Lower lobe of right lung (tissue), 2 donors: ENCODE measurements around the gene SLC4A4. TPM values are rescaled to one million over a fixed set of nuclear protein-coding genes. Genes with fewer than 3 reads are reported as not detected.

Source experiments
- ATAC-seq, 2 donors: fragments of 200-7000 bp; cut with Tn5 transposase; one replicate each; pipeline ENCODE4 v1.9.1; 2020 to 2022; ENCODE audit warnings: mild to moderate bottlenecking in 2 of 2, moderate library complexity in 2 of 2
- DNase-seq: peaks from one replicate; pipeline ENCODE4 v3.0.0-alpha.2; 2020
- H3K27ac ChIP-seq: fragments of 200-600 bp; one replicate; pipeline ENCODE4 v1.8.0; 2022
- H3K27me3 ChIP-seq: fragments of 200-600 bp; one replicate; pipeline ENCODE4 v1.8.0; 2022; ENCODE audit warnings: low read depth
- H3K36me3 ChIP-seq: fragments of 200-600 bp; one replicate; pipeline ENCODE4 v1.8.0; 2022; ENCODE audit warnings: mild to moderate bottlenecking
- H3K4me1 ChIP-seq: fragments of 200-600 bp; one replicate; pipeline ENCODE4 v1.8.0; 2022
- H3K4me3 ChIP-seq: fragments of 200-600 bp; one replicate; pipeline ENCODE4 v1.8.0; 2022; ENCODE audit warnings: mild to moderate bottlenecking
- H3K9me3 ChIP-seq: fragments of 200-600 bp; one replicate; pipeline ENCODE4 v1.8.0; 2022
- CTCF ChIP-seq: fragments of 200-600 bp; IDR thresholded peaks from one replicate; pipeline ENCODE4 v1.8.0; 2022; ENCODE audit warnings: antibody characterized with exemption, mild to moderate bottlenecking
- intact Hi-C: fragments of 100-400 bp; cut with DNase I; formaldehyde crosslinking; loops from one replicate; pipeline ENCODE4 v1.11.0; 2022
- total RNA-seq: library from RNA; stranded (reverse); fragmentation: NEBNext Ultra II Directional; extraction: Animal tissue kit (Norgen Biotek cat#: 25700); gene quantifications from one replicate; pipeline ENCODE4 v1.2.1, GENCODE V29; 2021
- donor health status: DM: no; HTN: yes; CAD: no; lungs with severe emphysema.

SLC4A4 gene
- total RNA-seq, 1 donor from 2014 or later: 18.8 TPM

- H3K4me1 ChIP-seq: no peaks in the 10 kb centered on the region
- H3K4me3 ChIP-seq: no peak overlapping the region
- no peak for ATAC-seq
- no peaks in the 10 kb centered on the region for H3K36me3 ChIP-seq
- no peaks in the 10 kb centered on the region for H3K27me3 ChIP-seq
- TF ChIP-seq CTCF: no peak
- no peaks in the 10 kb centered on the region for H3K9me3 ChIP-seq
- no peak overlapping the region for H3K27ac ChIP-seq
- DNase-seq: no peak
- intact Hi-C loops: no loop called here
These were observed 34.5 kb upstream of the SLC4A4 start for GRCh38 chr4:71304289-71304850.

- intact Hi-C loops: no loop called here
- ATAC-seq (no peak), DNase-seq (no peak)
- Histone ChIP-seq H3K9me3 (no peaks in the 10 kb centered on the region), H3K4me1 (no peaks in the 10 kb centered on the region), H3K27me3 (no peaks in the 10 kb centered on the region), H3K4me3 (no peak overlapping the region), H3K36me3 (no peaks in the 10 kb centered on the region), H3K27ac (no peak overlapping the region)
- no peak for TF ChIP-seq CTCF
These were observed 31.1 kb upstream of the SLC4A4 start for GRCh38 chr4:71307729-71308128.

GRCh38 chr4:71322425-71322824 lies 16.4 kb upstream of the SLC4A4 start:
- intact Hi-C loops: no loop called here
- no peak for TF ChIP-seq CTCF
- H3K36me3 ChIP-seq: no peaks in the 10 kb centered on the region
- no peaks in the 10 kb centered on the region for H3K27me3 ChIP-seq
- no peaks in the 10 kb centered on the region for H3K9me3 ChIP-seq
- H3K4me1 ChIP-seq: no peaks in the 10 kb centered on the region
- H3K4me3 ChIP-seq: no peak overlapping the region
- DNase-seq: no peak
- no peak for ATAC-seq
- no peak overlapping the region for H3K27ac ChIP-seq

- Histone ChIP-seq H3K4me3 (no peak overlapping the region), H3K4me1 (no peaks in the 10 kb centered on the region), H3K36me3 (no peaks in the 10 kb centered on the region), H3K9me3 (no peaks in the 10 kb centered on the region), H3K27ac (no peak overlapping the region), H3K27me3 (no peaks in the 10 kb centered on the region)
- intact Hi-C loops: no loop called here
- DNase-seq: no peak
- no peak for ATAC-seq
- TF ChIP-seq CTCF: no peak
These were observed 5.5 kb upstream of the SLC4A4 start for GRCh38 chr4:71333368-71333767.

GRCh38 chr4:71333960-71334359 lies 4.9 kb upstream of the SLC4A4 start:
- H3K27ac ChIP-seq: no peak overlapping the region
- DNase-seq: no peak
- H3K27me3 ChIP-seq: no peaks in the 10 kb centered on the region
- intact Hi-C loops: no loop called here
- no peak for TF ChIP-seq CTCF
- no peaks in the 10 kb centered on the region for H3K4me1 ChIP-seq
- no peak overlapping the region for H3K4me3 ChIP-seq
- ATAC-seq: no peak
- no peaks in the 10 kb centered on the region for H3K9me3 ChIP-seq
- no peaks in the 10 kb centered on the region for H3K36me3 ChIP-seq

GRCh38 chr4:71334465-71334882 lies 4.3 kb upstream of the SLC4A4 start:
- intact Hi-C loops: no loop called here
- H3K27ac ChIP-seq: no peak overlapping the region
- no peaks in the 10 kb centered on the region for H3K36me3 ChIP-seq
- no peak for ATAC-seq
- DNase-seq: no peak
- no peak for TF ChIP-seq CTCF
- H3K4me1 ChIP-seq: no peaks in the 10 kb centered on the region
- H3K9me3 ChIP-seq: no peaks in the 10 kb centered on the region
- no peaks in the 10 kb centered on the region for H3K27me3 ChIP-seq
- no peak overlapping the region for H3K4me3 ChIP-seq
